ENCODE results near the gene CTNNA2. TPM values are rescaled to one million over a fixed set of nuclear protein-coding genes. Genes with fewer than 3 reads are reported as not detected.
A peak's percentile ranks its signal among the peaks of the same experiment; 100 is the strongest.

The CTNNA2 gene
- total RNA-seq, 1 donor from 2014 or later, result 2.9 TPM

- Mint-ChIP-seq H3K9me3 (no peaks in the 10 kb centered on the region), H3K27ac (ENCODE audit: unreplicated experiment) (no peak overlapping the region), H3K4me3 (no peak overlapping the region), H3K27me3 (ENCODE audit: low read depth) (peaks cover 2% of the 10 kb centered on the region), H3K4me1 (no peaks in the 10 kb centered on the region), H3K36me3 (ENCODE audit: low read depth) (no peaks in the 10 kb centered on the region)
- no peak for DNase-seq (ENCODE audit: low read depth, low spot score)
- TF ChIP-seq CTCF (conservative IDR thresholded peaks at IDR 0.05), result peak; percentile 57
Measured at GRCh38 chr2:79855264-79856006, 342.6 kb downstream of the CTNNA2 start.

- DNase-seq (ENCODE audit: low read depth, low spot score), result no peak
- peaks cover 6% of the 10 kb centered on the region for H3K27me3 Mint-ChIP-seq (ENCODE audit: low read depth)
- no peak overlapping the region for H3K4me3 Mint-ChIP-seq
- H3K36me3 Mint-ChIP-seq (ENCODE audit: low read depth), result no peaks in the 10 kb centered on the region
- no peaks in the 10 kb centered on the region for H3K9me3 Mint-ChIP-seq
- no peaks in the 10 kb centered on the region for H3K4me1 Mint-ChIP-seq
- H3K27ac Mint-ChIP-seq (ENCODE audit: unreplicated experiment), result no peak overlapping the region
- TF ChIP-seq CTCF (conservative IDR thresholded peaks at IDR 0.05), result no peak
Measured at GRCh38 chr2:79857888-79858287, 345.0 kb downstream of the CTNNA2 start.

GRCh38 chr2:79860228-79861058 lies 347.6 kb downstream of the CTNNA2 start:
- no peaks in the 10 kb centered on the region for H3K4me1 Mint-ChIP-seq
- H3K27me3 Mint-ChIP-seq (ENCODE audit: low read depth), result peaks cover 3% of the 10 kb centered on the region
- no peak overlapping the region for H3K27ac Mint-ChIP-seq (ENCODE audit: unreplicated experiment)
- H3K4me3 Mint-ChIP-seq, result no peak overlapping the region
- peak; percentile 72 for TF ChIP-seq CTCF (conservative IDR thresholded peaks at IDR 0.05)
- no peaks in the 10 kb centered on the region for H3K36me3 Mint-ChIP-seq (ENCODE audit: low read depth)
- no peaks in the 10 kb centered on the region for H3K9me3 Mint-ChIP-seq
- no peak for DNase-seq (ENCODE audit: low read depth, low spot score)

- no peak for TF ChIP-seq CTCF (conservative IDR thresholded peaks at IDR 0.05)
- H3K36me3 Mint-ChIP-seq (ENCODE audit: low read depth), result no peaks in the 10 kb centered on the region
- H3K27ac Mint-ChIP-seq (ENCODE audit: unreplicated experiment), result no peak overlapping the region
- no peaks in the 10 kb centered on the region for H3K9me3 Mint-ChIP-seq
- no peak for DNase-seq (ENCODE audit: low read depth, low spot score)
- no peak overlapping the region for H3K4me3 Mint-ChIP-seq
- peaks cover 3% of the 10 kb centered on the region for H3K27me3 Mint-ChIP-seq (ENCODE audit: low read depth)
- no peaks in the 10 kb centered on the region for H3K4me1 Mint-ChIP-seq
Measured at GRCh38 chr2:79861059-79861374, 348.2 kb downstream of the CTNNA2 start.

GRCh38 chr2:79862756-79863155 lies 349.9 kb downstream of the CTNNA2 start:
- no peak for TF ChIP-seq CTCF (conservative IDR thresholded peaks at IDR 0.05)
- Mint-ChIP-seq H3K36me3 (ENCODE audit: low read depth) (no peaks in the 10 kb centered on the region), H3K27me3 (ENCODE audit: low read depth) (peaks cover 3% of the 10 kb centered on the region), H3K4me3 (no peak overlapping the region), H3K4me1 (no peaks in the 10 kb centered on the region), H3K9me3 (no peaks in the 10 kb centered on the region), H3K27ac (ENCODE audit: unreplicated experiment) (no peak overlapping the region)
- no peak for DNase-seq (ENCODE audit: low read depth, low spot score)
